ENCODE data around the gene PMP22.

Gene PMP22

GRCh38 chr17:15265131-15265530, at the start of gene PMP22:
PMP22 (minus strand) TSS chr17:15265326; CDS start chr17:15260727, 4,599 bp downstream.
- peak; percentile 85 for DNase-seq

- no peak for DNase-seq
Observed at GRCh38 chr17:15311996-15312395, 46.9 kb upstream of the PMP22 start.

GRCh38 chr17:15309793-15310192, 44.7 kb upstream of the PMP22 start:
- DNase-seq, result no peak

GRCh38 chr17:15309236-15309635, 44.1 kb upstream of the PMP22 start:
- DNase-seq, result no peak

- DNase-seq, result no peak
Observed at GRCh38 chr17:15308758-15309157, 43.6 kb upstream of the PMP22 start.

- DNase-seq, result no peak
Observed at GRCh38 chr17:15307710-15308111, 42.6 kb upstream of the PMP22 start.

GRCh38 chr17:15303851-15304250, 38.7 kb upstream of the PMP22 start:
- DNase-seq, result no peak

- no peak for DNase-seq
Observed at GRCh38 chr17:15303268-15303667, 38.1 kb upstream of the PMP22 start.

- DNase-seq, result no peak
Observed at GRCh38 chr17:15301845-15302244, 36.7 kb upstream of the PMP22 start.

GRCh38 chr17:15298176-15298575, 33.0 kb upstream of the PMP22 start:
- no peak for DNase-seq

GRCh38 chr17:15293558-15293957, 28.4 kb upstream of the PMP22 start:
- no peak for DNase-seq

GRCh38 chr17:15291674-15292361, 26.7 kb upstream of the PMP22 start:
- DNase-seq, result no peak

GRCh38 chr17:15290605-15291004, 25.5 kb upstream of the PMP22 start:
- no peak for DNase-seq

GRCh38 chr17:15289285-15290183, 24.4 kb upstream of the PMP22 start:
- DNase-seq, result no peak

- DNase-seq, result no peak
Observed at GRCh38 chr17:15288859-15289258, 23.7 kb upstream of the PMP22 start.

- no peak for DNase-seq
Observed at GRCh38 chr17:15287538-15288267, 22.6 kb upstream of the PMP22 start.

- no peak for DNase-seq
Observed at GRCh38 chr17:15285466-15285865, 20.3 kb upstream of the PMP22 start.

GRCh38 chr17:15284537-15284936, 19.4 kb upstream of the PMP22 start:
- DNase-seq, result no peak

GRCh38 chr17:15284107-15284506, 19.0 kb upstream of the PMP22 start:
- DNase-seq, result no peak

- no peak for DNase-seq
Observed at GRCh38 chr17:15281909-15282308, 16.8 kb upstream of the PMP22 start.

GRCh38 chr17:15278924-15279477, 13.9 kb upstream of the PMP22 start:
- DNase-seq, result no peak

GRCh38 chr17:15278380-15278779, 13.3 kb upstream of the PMP22 start:
- no peak for DNase-seq

GRCh38 chr17:15274017-15274416, 8.9 kb upstream of the PMP22 start:
- DNase-seq, result no peak

Data from femur (tissue), 1 donor.